ENCODE results near the gene IER3IP1.
"Not testable (repeated sequence)": the region's sequence is repeated elsewhere in the genome, so short reads cannot be mapped to it uniquely, and the experiment has no call there.

Gene IER3IP1

GRCh38 chr18:47158404-47158803 lies 17.8 kb downstream of the IER3IP1 start:
- DNase-seq = not testable (repeated sequence)

- no peak for DNase-seq
These were observed 24.7 kb downstream of the IER3IP1 start for GRCh38 chr18:47151439-47151838.

GRCh38 chr18:47150824-47151366 lies 25.3 kb downstream of the IER3IP1 start:
- no peak for DNase-seq

GRCh38 chr18:47150029-47150823 lies 25.9 kb downstream of the IER3IP1 start, which contains the start of gene HDHD2:
HDHD2 (minus strand) TSS chr18:47150500; CDS start chr18:47136439, 14,061 bp downstream.
- peak; percentile 77 for DNase-seq

GRCh38 chr18:47149457-47150028 lies 26.6 kb downstream of the IER3IP1 start:
- no peak for DNase-seq

- no peak for DNase-seq
These were observed 30.0 kb downstream of the IER3IP1 start for GRCh38 chr18:47146206-47146605.

- DNase-seq = no peak
These were observed 32.2 kb downstream of the IER3IP1 start for GRCh38 chr18:47143899-47144485.

- no peak for DNase-seq
These were observed 33.0 kb downstream of the IER3IP1 start for GRCh38 chr18:47143153-47143552.

- DNase-seq = no peak
These were observed 34.9 kb downstream of the IER3IP1 start for GRCh38 chr18:47141289-47141688.

- no peak for DNase-seq
These were observed 55.0 kb downstream of the IER3IP1 start for GRCh38 chr18:47121146-47121545.

GRCh38 chr18:47120428-47120827 lies 55.7 kb downstream of the IER3IP1 start:
- peak; percentile 22 for DNase-seq

GRCh38 chr18:47118981-47119380 lies 57.2 kb downstream of the IER3IP1 start:
- DNase-seq = peak; percentile 22

- no peak for DNase-seq
These were observed 61.0 kb downstream of the IER3IP1 start for GRCh38 chr18:47115205-47115604.

GRCh38 chr18:47113796-47114540 lies 62.2 kb downstream of the IER3IP1 start:
- DNase-seq = no peak

- DNase-seq = no peak
These were observed 65.5 kb downstream of the IER3IP1 start for GRCh38 chr18:47110492-47111274.

GRCh38 chr18:47109720-47110119 lies 66.4 kb downstream of the IER3IP1 start:
- DNase-seq = no peak

GRCh38 chr18:47108998-47109405 lies 67.2 kb downstream of the IER3IP1 start:
- no peak for DNase-seq

- DNase-seq = no peak
These were observed 67.8 kb downstream of the IER3IP1 start for GRCh38 chr18:47108373-47108772.
